ENCODE measurements around the gene RNASEH2B. TPM values are rescaled to one million over a fixed set of nuclear protein-coding genes. Genes with fewer than 3 reads are reported as not detected.

Gene RNASEH2B
- total RNA-seq, 1 donor = 33.7 TPM

GRCh38 chr13:51002736-51003135, 93.1 kb downstream of the RNASEH2B start:
- no peak overlapping the region for H3K4me3 ChIP-seq (ENCODE audit: low read depth, low read length)
- TF ChIP-seq, protein P1, sequence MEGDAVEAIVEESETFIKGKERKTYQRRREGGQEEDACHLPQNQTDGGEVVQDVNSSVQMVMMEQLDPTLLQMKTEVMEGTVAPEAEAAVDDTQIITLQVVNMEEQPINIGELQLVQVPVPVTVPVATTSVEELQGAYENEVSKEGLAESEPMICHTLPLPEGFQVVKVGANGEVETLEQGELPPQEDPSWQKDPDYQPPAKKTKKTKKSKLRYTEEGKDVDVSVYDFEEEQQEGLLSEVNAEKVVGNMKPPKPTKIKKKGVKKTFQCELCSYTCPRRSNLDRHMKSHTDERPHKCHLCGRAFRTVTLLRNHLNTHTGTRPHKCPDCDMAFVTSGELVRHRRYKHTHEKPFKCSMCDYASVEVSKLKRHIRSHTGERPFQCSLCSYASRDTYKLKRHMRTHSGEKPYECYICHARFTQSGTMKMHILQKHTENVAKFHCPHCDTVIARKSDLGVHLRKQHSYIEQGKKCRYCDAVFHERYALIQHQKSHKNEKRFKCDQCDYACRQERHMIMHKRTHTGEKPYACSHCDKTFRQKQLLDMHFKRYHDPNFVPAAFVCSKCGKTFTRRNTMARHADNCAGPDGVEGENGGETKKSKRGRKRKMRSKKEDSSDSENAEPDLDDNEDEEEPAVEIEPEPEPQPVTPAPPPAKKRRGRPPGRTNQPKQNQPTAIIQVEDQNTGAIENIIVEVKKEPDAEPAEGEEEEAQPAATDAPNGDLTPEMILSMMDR (IDR thresholded peaks at IDR 0.05; ENCODE audit: insufficient read depth, low read depth, low read length) = no peak
- DNase-seq (ENCODE audit: low read depth) = no peak

GRCh38 chr13:51003642-51004041, 94.1 kb downstream of the RNASEH2B start:
- DNase-seq (ENCODE audit: low read depth) = no peak
- H3K4me3 ChIP-seq (ENCODE audit: low read depth, low read length) = no peak overlapping the region
- TF ChIP-seq, protein P1 (IDR thresholded peaks at IDR 0.05; ENCODE audit: insufficient read depth, low read depth, low read length) = no peak

GRCh38 chr13:51004111-51004865, 94.7 kb downstream of the RNASEH2B start:
- H3K4me3 ChIP-seq (ENCODE audit: low read depth, low read length) = no peak overlapping the region
- DNase-seq (ENCODE audit: low read depth) = no peak
- TF ChIP-seq, protein P1 (IDR thresholded peaks at IDR 0.05; ENCODE audit: insufficient read depth, low read depth, low read length) = no peak

- no peak overlapping the region for H3K4me3 ChIP-seq (ENCODE audit: low read depth, low read length)
- DNase-seq (ENCODE audit: low read depth) = no peak
- TF ChIP-seq, protein P1 (IDR thresholded peaks at IDR 0.05; ENCODE audit: insufficient read depth, low read depth, low read length) = no peak
Measured at GRCh38 chr13:51004918-51005460, 95.4 kb downstream of the RNASEH2B start.

DNA sequence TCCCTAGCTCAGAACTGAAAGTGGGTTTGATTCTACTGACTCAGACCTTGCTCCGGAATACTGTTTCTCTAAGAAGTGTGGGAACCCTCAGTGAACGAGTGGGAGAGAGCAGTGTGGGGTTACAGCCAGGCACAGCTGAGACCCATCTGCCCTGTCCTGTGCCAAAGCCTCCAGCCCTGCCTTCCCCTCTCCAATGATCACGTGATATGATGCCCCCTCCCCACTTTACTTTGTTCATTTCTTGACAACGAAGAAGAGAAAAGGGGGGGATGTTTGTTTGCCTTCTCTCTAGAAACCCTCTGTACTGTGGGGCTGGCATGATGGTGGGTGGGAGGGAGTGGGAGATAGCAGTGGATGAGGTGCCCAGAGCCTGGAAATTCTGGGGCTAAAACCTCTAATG, 96.0 kb downstream of the RNASEH2B start:
- H3K4me3 ChIP-seq (ENCODE audit: low read depth, low read length) = no peak overlapping the region
- TF ChIP-seq, protein P1 (IDR thresholded peaks at IDR 0.05; ENCODE audit: insufficient read depth, low read depth, low read length) = no peak
- no peak for DNase-seq (ENCODE audit: low read depth)

Other genes starting within 250 kb of the RNASEH2B start
- gene DLEU7, start 66.1 kb upstream of the RNASEH2B start, total RNA-seq = not detected in 2 replicates
- not detected in 2 replicates for gene C13orf42, start 201.5 kb downstream of the RNASEH2B start, total RNA-seq